H1 (cell line): Measurements from ENCODE around the gene C15orf39. TPM values are rescaled to one million over a fixed set of nuclear protein-coding genes. Genes with fewer than 3 reads are reported as not detected.
A peak's percentile ranks its signal among the peaks of the same experiment; 100 is the strongest.

ENCODE experiments used
- ASH2L ChIP-seq: fragments of 200-600, 300-600 bp; sonication (generic); IDR thresholded peaks from one replicate; pipeline ENCODE4 v1.7.1; 2017; ENCODE audit warnings: low read length
- ATF2 ChIP-seq: IDR thresholded peaks from 2 replicates; pipeline ENCODE4 v1.6.1; 2012; ENCODE audit warnings: low read length, inconsistent platforms
- BRCA1 ChIP-seq: IDR thresholded peaks from 2 replicates; pipeline ENCODE4 v1.6.1; 2012; ENCODE audit warnings: low read depth, low read length, improper control_type of control experiment
- CEBPB ChIP-seq: IDR thresholded peaks from 2 replicates; pipeline ENCODE4 v1.6.1; 2012; ENCODE audit warnings: low read depth, low read length
- CHD1 ChIP-seq: IDR thresholded peaks from 2 replicates; pipeline ENCODE4 v1.6.1; 2012; ENCODE audit warnings: low read depth, low read length, improper control_type of control experiment
- CREB1 ChIP-seq: IDR thresholded peaks from 2 replicates; pipeline ENCODE4 v1.6.1; 2012; ENCODE audit warnings: inconsistent platforms
- EGR1 ChIP-seq: IDR thresholded peaks from 2 replicates; pipeline ENCODE4 v1.6.1; 2011; ENCODE audit warnings: low read depth, low read length, borderline replicate concordance
- FOSL1 ChIP-seq: IDR thresholded peaks from 2 replicates; pipeline ENCODE4 v1.6.1; 2011; ENCODE audit warnings: mild to moderate bottlenecking, low read depth, low read length, moderate library complexity; ENCODE audit not compliant: insufficient read depth
- HDAC6 ChIP-seq: IDR thresholded peaks from one replicate; pipeline ENCODE4 v1.7.1; 2012; ENCODE audit warnings: low read depth, mild to moderate bottlenecking, inconsistent platforms, low read length, moderate library complexity
- JUND ChIP-seq: IDR thresholded peaks from 2 replicates; pipeline ENCODE4 v1.6.1; 2011; ENCODE audit warnings: mild to moderate bottlenecking, improper control_type of control experiment, low read length
- KDM4A ChIP-seq: IDR thresholded peaks from one replicate; pipeline ENCODE4 v1.7.1; 2012; ENCODE audit warnings: low read depth, mild to moderate bottlenecking, moderate library complexity, low read length, inconsistent platforms; ENCODE audit not compliant: severe bottlenecking
- KDM5A ChIP-seq: fragments of 200-600 bp; IDR thresholded peaks from 2 replicates; pipeline ENCODE4 v1.7.1; 2012; ENCODE audit warnings: mild to moderate bottlenecking, low read length, inconsistent platforms, mixed read lengths
- RBBP5 ChIP-seq: IDR thresholded peaks from 2 replicates; pipeline ENCODE4 v1.7.1; 2012; ENCODE audit warnings: low read depth, mild to moderate bottlenecking, inconsistent platforms, low read length, moderate library complexity, borderline replicate concordance
- SAP30 ChIP-seq: fragments of 300-600 bp; sonication (generic); IDR thresholded peaks from 2 replicates; pipeline ENCODE4 v1.7.1; 2012; ENCODE audit warnings: low read length, moderate library complexity, mild to moderate bottlenecking, inconsistent platforms; ENCODE audit not compliant: insufficient read depth, insufficient replicate concordance
- SIN3A ChIP-seq, 2 experiments: IDR thresholded peaks in 1 of 2; conservative IDR thresholded peaks in 1 of 2; 2 replicates each; pipeline ENCODE4 v1.6.1; 2011 to 2012; ENCODE audit warnings: low read length in 2 of 2, improper control_type of control experiment in 1 of 2, low read depth in 1 of 2, mild to moderate bottlenecking in 1 of 2
- polyA plus RNA-seq, 7 experiments: library from polyadenylated mRNA; depleted of rRNA in 3 of 7; stranded (reverse) in 5 of 7; unstranded in 2 of 7; fragments of >200 nt in 5 of 7; fragments of 200-250 nt in 2 of 7; gene quantifications; 1 replicate in 5 of 7; 2 replicates in 1 of 7; 4 replicates in 1 of 7; pipeline versions ENCODE4 v1.2.1 to v1.2.3, GENCODE V29; 2011 to 2013; ENCODE audit warnings: missing spikeins in 2 of 7, mixed read lengths in 2 of 7
- total RNA-seq: library from RNA; stranded (reverse); fragmentation: NEBNext Ultra II Directional; extraction: Animal tissue kit (Norgen Biotek cat#: 25700); gene quantifications from 2 replicates; pipeline ENCODE4 v1.2.1, GENCODE V29; 2021

The C15orf39 gene
- total and polyA plus RNA-seq, 2 of the 8 experiments (the other 6 are each of a cell fraction or from before 2014, with no cell fraction given): 13.8 to 38.5 TPM

GRCh38 chr15:75195122-75195765 lies 6.4 kb upstream of the C15orf39 start (continued):
- TF ChIP-seq RBBP5: no peak
- no peak for TF ChIP-seq JUND
- no peak for TF ChIP-seq ASH2L
- TF ChIP-seq KDM4A: no peak
- no peak for TF ChIP-seq SAP30
- TF ChIP-seq FOSL1: no peak
- peak; percentile 41; the same call in 1 of the 2 replicates for TF ChIP-seq CREB1
- TF ChIP-seq HDAC6: no peak
- no peak for TF ChIP-seq CHD1
- TF ChIP-seq ATF2: no peak
- no peak for TF ChIP-seq KDM5A
- TF ChIP-seq CEBPB: no peak
- peak in 1 of 2 experiments; percentile 90; a peak in 2 of 4 replicates for TF ChIP-seq SIN3A (conservative IDR thresholded peaks at IDR 0.05 in 1 of 2, IDR thresholded peaks at IDR 0.05 in 1 of 2; ENCODE audit: low read depth in 1 of 2, low read length in 2 of 2)
- peak; percentile 19; the same call in 1 of the 2 replicates for TF ChIP-seq EGR1
- no peak for TF ChIP-seq BRCA1
- TF ChIP-seq, all 59 proteins: peak for 5
